H1 (cell line): ENCODE results near the gene DEFB118. TPM values are rescaled to one million over a fixed set of nuclear protein-coding genes. Genes with fewer than 3 reads are reported as not detected.

Source experiments
- CTCF ChIA-PET: fragments of 300-600 bp; sonication (Branson Sonifier 250); formaldehyde crosslinking; loops from one replicate; lab custom pipeline; 2021; ENCODE audit not compliant: partially characterized antibody; lab: Charles Lee
- POLR2A ChIA-PET: fragments of 300-600 bp; sonication (Branson Sonifier 250); formaldehyde crosslinking; loops from one replicate; lab custom pipeline; 2021; ENCODE audit warnings: inconsistent platforms; ENCODE audit not compliant: partially characterized antibody; lab: Charles Lee
- DNase-seq, 2 experiments: peaks; one replicate each; pipeline versions ENCODE4 v3.0.0 to v3.0.0-alpha.2; 2010 to 2022; ENCODE audit warnings: low spot score in 2 of 2, low read depth in 1 of 2, mixed read lengths in 1 of 2
- FAIRE-seq: peaks from 2 replicates; lab custom pipeline; 2011; peaks lifted over from hg19 to GRCh38; lab: Jason Lieb, UNC
- H2AFZ ChIP-seq: 2 replicates; pipeline ENCODE4 v1.8.1; 2012; ENCODE audit warnings: low read length, inconsistent platforms
- H2AK5ac ChIP-seq: 2 replicates; pipeline ENCODE4 v1.6.1; 2013; ENCODE audit warnings: low read depth, low read length
- H2BK120ac ChIP-seq: replicated peaks from 2 replicates; pipeline ENCODE3; 2013; ENCODE audit warnings: low read depth, low read length, inconsistent platforms
- H2BK12ac ChIP-seq: 2 replicates; pipeline ENCODE4 v1.6.1; 2013; ENCODE audit warnings: low read depth, low read length
- H2BK15ac ChIP-seq: 2 replicates; pipeline ENCODE4 v1.6.1; 2013; ENCODE audit warnings: low read length
- H2BK20ac ChIP-seq: 2 replicates; pipeline ENCODE4 v1.6.1; 2013; ENCODE audit warnings: low read length
- H2BK5ac ChIP-seq: 2 replicates; pipeline ENCODE4 v1.6.1; 2013; ENCODE audit warnings: low read depth, low read length
- H3K14ac ChIP-seq: 2 replicates; pipeline ENCODE4 v1.6.1; 2013; ENCODE audit warnings: inconsistent platforms; ENCODE audit not compliant: insufficient read length
- H3K18ac ChIP-seq: 2 replicates; pipeline ENCODE4 v1.6.1; 2013; ENCODE audit warnings: low read length; ENCODE audit errors: extremely low read depth
- H3K23ac ChIP-seq: 2 replicates; pipeline ENCODE4 v1.6.1; 2013; ENCODE audit warnings: inconsistent platforms; ENCODE audit not compliant: insufficient read length
- H3K23me2 ChIP-seq: 2 replicates; pipeline ENCODE4 v1.6.1; 2013; ENCODE audit warnings: low read depth, low read length
- H3K27ac ChIP-seq: 2 replicates; pipeline ENCODE4 v1.6.1; 2011; ENCODE audit warnings: low read depth, low read length, inconsistent platforms
- H3K27me3 ChIP-seq, 4 experiments: replicated peaks in 1 of 4; 1 replicate in 1 of 4; 2 replicates in 3 of 4; pipeline versions ENCODE4 v1.6.1 to v1.8.1; 2011 to 2013; ENCODE audit warnings: low read length in 3 of 4, mild to moderate bottlenecking in 3 of 4, inconsistent platforms in 2 of 4, mixed read lengths in 2 of 4, moderate library complexity in 1 of 4; ENCODE audit not compliant: control insufficient read depth in 3 of 4, insufficient read depth in 3 of 4; ENCODE audit errors: extremely low read depth in 1 of 4
- H3K36me3 ChIP-seq, 4 experiments: 2 replicates each; pipeline versions ENCODE4 v1.6.1 to v1.8.1; 2011 to 2013; ENCODE audit warnings: mild to moderate bottlenecking in 4 of 4, low read length in 3 of 4, moderate library complexity in 2 of 4, control low read depth in 1 of 4, inconsistent platforms in 1 of 4; ENCODE audit not compliant: insufficient read depth in 4 of 4, control insufficient read depth in 2 of 4
- H3K4ac ChIP-seq: replicated peaks from 2 replicates; pipeline ENCODE3; 2013; ENCODE audit warnings: low read length, low read depth, mixed read lengths, inconsistent platforms; ENCODE audit not compliant: insufficient read length
- H3K4me1 ChIP-seq, 4 experiments: replicated peaks in 1 of 4; 1 replicate in 1 of 4; 2 replicates in 3 of 4; pipeline versions ENCODE4 v1.6.1 to v1.8.1; 2011 to 2013; ENCODE audit warnings: low read length in 3 of 4, inconsistent platforms in 2 of 4, mixed read lengths in 1 of 4; ENCODE audit not compliant: insufficient read depth in 4 of 4, control insufficient read depth in 3 of 4
- H3K4me2 ChIP-seq, 2 experiments: 2 replicates each; pipeline versions ENCODE4 v1.6.1 to v1.8.1; 2011 to 2013; ENCODE audit warnings: low read depth in 2 of 2, low read length in 2 of 2, control low read depth in 1 of 2, inconsistent platforms in 1 of 2, mild to moderate bottlenecking in 1 of 2; ENCODE audit not compliant: insufficient read depth in 1 of 2
- H3K4me3 ChIP-seq, 4 experiments: fragments of 200-600, 300-600 bp in 1 of 4; sonication (generic), shearing (Covaris generic), sonication (Bioruptor Twin) in 1 of 4; 2 replicates each; pipeline versions ENCODE4 v1.5.1 to v1.8.1; 2011 to 2016; ENCODE audit warnings: low read length in 4 of 4, low read depth in 3 of 4, control low read depth in 2 of 4, inconsistent platforms in 2 of 4, mild to moderate bottlenecking in 2 of 4, mixed read lengths in 1 of 4, moderate library complexity in 1 of 4; ENCODE audit not compliant: insufficient read depth in 2 of 4; ENCODE audit errors: extremely low read depth in 1 of 4
- H3K56ac ChIP-seq: replicated peaks from 2 replicates; pipeline ENCODE3; 2013; ENCODE audit warnings: low read depth, mild to moderate bottlenecking, mixed read lengths, low read length, inconsistent platforms; ENCODE audit not compliant: insufficient read length
- H3K79me1 ChIP-seq: 2 replicates; pipeline ENCODE4 v1.6.1; 2013; ENCODE audit warnings: low read depth, low read length, control low read depth
- H3K79me2 ChIP-seq, 2 experiments: 2 replicates each; pipeline versions ENCODE4 v1.6.1 to v1.8.1; 2012 to 2013; ENCODE audit warnings: low read length in 2 of 2, mild to moderate bottlenecking in 2 of 2, inconsistent platforms in 1 of 2; ENCODE audit not compliant: insufficient read depth in 2 of 2, control insufficient read depth in 1 of 2
- H3K9ac ChIP-seq, 4 experiments: replicated peaks in 1 of 4; 1 replicate in 1 of 4; 2 replicates in 3 of 4; pipeline versions ENCODE4 v1.6.1 to v1.8.1; 2011 to 2013; ENCODE audit warnings: low read depth in 3 of 4, low read length in 3 of 4, control low read depth in 2 of 4, mild to moderate bottlenecking in 2 of 4, moderate library complexity in 2 of 4, inconsistent platforms in 1 of 4; ENCODE audit errors: extremely low read depth in 1 of 4
- H3K9me3 ChIP-seq, 2 experiments: 2 replicates each; pipeline versions ENCODE4 v1.6.1 to v1.8.1; 2012 to 2013; ENCODE audit warnings: mild to moderate bottlenecking in 2 of 2, moderate library complexity in 2 of 2, control low read depth in 1 of 2, inconsistent platforms in 1 of 2, low read depth in 1 of 2, low read length in 1 of 2, mixed read lengths in 1 of 2; ENCODE audit not compliant: insufficient read depth in 2 of 2
- H4K20me1 ChIP-seq, 2 experiments: replicated peaks in 1 of 2; 2 replicates each; pipeline versions ENCODE3 to v1.8.1; 2011 to 2013; ENCODE audit warnings: inconsistent platforms in 2 of 2, low read length in 2 of 2, mild to moderate bottlenecking in 1 of 2; ENCODE audit not compliant: insufficient read depth in 2 of 2, control insufficient read depth in 1 of 2
- H4K5ac ChIP-seq: 2 replicates; pipeline ENCODE4 v1.6.1; 2013; ENCODE audit warnings: low read length, low read depth, mixed read lengths, inconsistent platforms; ENCODE audit not compliant: insufficient read length
- H4K8ac ChIP-seq: 2 replicates; pipeline ENCODE4 v1.8.0; 2013; ENCODE audit warnings: mild to moderate bottlenecking, moderate library complexity, low read length, inconsistent platforms; ENCODE audit not compliant: insufficient read depth; ENCODE audit errors: extremely low read depth
- H4K91ac ChIP-seq: replicated peaks from 2 replicates; pipeline ENCODE3; 2013; ENCODE audit warnings: low read length, mixed read lengths, inconsistent platforms; ENCODE audit not compliant: insufficient read length
- BACH1 ChIP-seq: IDR thresholded peaks from 2 replicates; pipeline ENCODE4 v1.6.1; 2012; ENCODE audit warnings: low read length, improper control_type of control experiment
- CBX5 ChIP-seq: fragments of 300-800, 300-1000 bp; sonication (generic); IDR thresholded peaks from 2 replicates; pipeline ENCODE4 v1.7.1; 2016; ENCODE audit warnings: antibody characterized with exemption, low read length, low read depth
- CBX8 ChIP-seq: fragments of 300-800, 300-1000 bp; sonication (generic); IDR thresholded peaks from 2 replicates; pipeline ENCODE4 v1.7.1; 2016; ENCODE audit warnings: low read depth, low read length, borderline replicate concordance
- CEBPB ChIP-seq: IDR thresholded peaks from 2 replicates; pipeline ENCODE4 v1.6.1; 2012; ENCODE audit warnings: low read depth, low read length
- CHD2 ChIP-seq: IDR thresholded peaks from 2 replicates; pipeline ENCODE4 v1.6.1; 2012; ENCODE audit warnings: low read length, improper control_type of control experiment
- CREB1 ChIP-seq: IDR thresholded peaks from 2 replicates; pipeline ENCODE4 v1.6.1; 2012; ENCODE audit warnings: inconsistent platforms
- FOSL1 ChIP-seq: IDR thresholded peaks from 2 replicates; pipeline ENCODE4 v1.6.1; 2011; ENCODE audit warnings: mild to moderate bottlenecking, low read depth, low read length, moderate library complexity; ENCODE audit not compliant: insufficient read depth
- RFX5 ChIP-seq: IDR thresholded peaks from 2 replicates; pipeline ENCODE4 v1.6.1; 2011; ENCODE audit warnings: low read depth, low read length, improper control_type of control experiment, borderline replicate concordance
- SIRT6 ChIP-seq: IDR thresholded peaks from one replicate; pipeline ENCODE4 v1.7.1; 2012; ENCODE audit warnings: low read length, inconsistent platforms
- SUZ12 ChIP-seq: fragments of 200-600 bp; sonication (generic); IDR thresholded peaks from 2 replicates; pipeline ENCODE4 v1.6.1; 2012; ENCODE audit warnings: mild to moderate bottlenecking, inconsistent platforms, low read length, moderate library complexity, mixed read lengths
- ZNF274 ChIP-seq: IDR thresholded peaks from 2 replicates; pipeline ENCODE4 v1.7.0; 2012; ENCODE audit warnings: low read length, borderline replicate concordance; ENCODE audit errors: extremely low read depth
- WGBS, 2 experiments: shearing (Covaris generic) in 1 of 2; methylation state at CpG; one replicate each; pipeline versions ENCODE4 v1.1.6 to v1.1.7; 2013 to 2015; ENCODE audit warnings: low lambda C conversion rate in 2 of 2, mixed read lengths in 2 of 2, inconsistent platforms in 1 of 2, low coverage in 1 of 2, missing lambda C conversion rate in 1 of 2; ENCODE audit not compliant: insufficient replicate concordance in 2 of 2, insufficient coverage in 1 of 2, insufficient read length in 1 of 2; ENCODE audit errors: extremely low coverage in 1 of 2, missing lambda C conversion rate in 1 of 2; 5-methylcytosine and 5-hydroxymethylcytosine counted together
- polyA plus RNA-seq, 7 experiments: library from polyadenylated mRNA; depleted of rRNA in 3 of 7; stranded (reverse) in 5 of 7; unstranded in 2 of 7; fragments of >200 nt in 5 of 7; fragments of 200-250 nt in 2 of 7; gene quantifications; 1 replicate in 5 of 7; 2 replicates in 1 of 7; 4 replicates in 1 of 7; pipeline versions ENCODE4 v1.2.1 to v1.2.3, GENCODE V29; 2011 to 2013; ENCODE audit warnings: missing spikeins in 2 of 7, mixed read lengths in 2 of 7
- total RNA-seq: library from RNA; stranded (reverse); fragmentation: NEBNext Ultra II Directional; extraction: Animal tissue kit (Norgen Biotek cat#: 25700); gene quantifications from 2 replicates; pipeline ENCODE4 v1.2.1, GENCODE V29; 2021
- TF ChIP-seq, protein P1 (sequence below): IDR thresholded peaks from 2 replicates; pipeline ENCODE4 v1.6.1; 2012; ENCODE audit warnings: inconsistent platforms
- TF ChIP-seq, protein P2 (sequence below): IDR thresholded peaks from 2 replicates; pipeline ENCODE4 v1.6.1; 2011; ENCODE audit warnings: low read depth, mild to moderate bottlenecking, low read length; ENCODE audit not compliant: insufficient read depth
- TF ChIP-seq, protein P3 (sequence below): IDR thresholded peaks from 2 replicates; pipeline ENCODE4 v1.6.1; 2011; ENCODE audit warnings: low read length, improper control_type of control experiment

The DEFB118 gene
- total and polyA plus RNA-seq, 2 of the 8 experiments (the other 6 are each of a cell fraction or from before 2014, with no cell fraction given) = not detected

DNA sequence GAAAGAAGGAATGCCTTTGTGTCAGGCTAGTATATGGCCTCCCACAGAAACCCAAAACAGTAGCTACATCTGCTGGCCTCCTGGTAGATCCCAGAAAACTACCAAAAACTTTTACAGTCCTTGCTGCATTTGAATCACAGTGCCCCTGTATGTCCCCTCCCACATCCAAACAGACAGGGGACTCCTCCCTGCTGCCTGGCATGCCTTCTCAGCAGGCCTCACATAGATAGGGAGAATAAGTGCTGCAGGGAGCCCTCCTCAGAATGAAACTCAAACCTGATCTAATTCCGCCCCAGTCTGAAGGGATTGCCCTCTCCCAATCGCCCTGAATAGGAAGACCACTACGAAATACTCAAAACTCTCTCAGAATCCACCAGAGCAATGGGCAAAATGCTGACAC is 45.9 kb upstream of the DEFB118 start:
- DNase-seq = no peak
- no peak overlapping the region for H2BK5ac ChIP-seq
- H4K8ac ChIP-seq = no peak overlapping the region; the same call in 1 of the 2 replicates
- H3K4me1 ChIP-seq = no peaks in the 10 kb centered on the region
- H3K79me2 ChIP-seq = no peaks in the 10 kb centered on the region
- H3K23ac ChIP-seq = no peak overlapping the region
- no peaks in the 10 kb centered on the region for H3K36me3 ChIP-seq
- CTCF ChIA-PET = no interaction called here
- H4K20me1 ChIP-seq = no peaks in the 10 kb centered on the region
- no peak overlapping the region for H3K9ac ChIP-seq
- no peaks in the 10 kb centered on the region; a peak in 1 of 7 replicates for H3K27me3 ChIP-seq
- H3K56ac ChIP-seq = no peak overlapping the region
- H3K18ac ChIP-seq = no peak overlapping the region
- H3K4ac ChIP-seq = no peak overlapping the region
- H2BK120ac ChIP-seq = no peak overlapping the region
- peaks cover 53 to 76% of the 10 kb centered on the region in 2 experiments for H3K9me3 ChIP-seq
- no peak overlapping the region for H2BK15ac ChIP-seq
- no peaks in the 10 kb centered on the region for H3K79me1 ChIP-seq
- H2AFZ ChIP-seq = no peak overlapping the region
- WGBS, 2 experiments = 66% methylated on average over 3 of the region's 3 CpGs; no CpG with 5 or more reads in 1 of the 2 experiments
- no peak overlapping the region for H4K91ac ChIP-seq
- no peak overlapping the region for H4K5ac ChIP-seq
- H3K23me2 ChIP-seq = peaks cover 2% of the 10 kb centered on the region; the same call in 1 of the 2 replicates
- no peak overlapping the region for H2BK12ac ChIP-seq
- no peak overlapping the region for H2BK20ac ChIP-seq
- no peak overlapping the region for H3K14ac ChIP-seq
- POLR2A ChIA-PET = no interaction called here
- H3K4me2 ChIP-seq = no peak overlapping the region
- H3K27ac ChIP-seq = no peak overlapping the region
- no peak overlapping the region for H2AK5ac ChIP-seq
- H3K4me3 ChIP-seq = no peak overlapping the region
- no peak for FAIRE-seq
- TF ChIP-seq FOSL1 = no peak
- TF ChIP-seq CREB1 = no peak
- TF ChIP-seq SUZ12 = no peak
- TF ChIP-seq CEBPB = no peak
- no peak for TF ChIP-seq CBX5
- TF ChIP-seq, protein P1, sequence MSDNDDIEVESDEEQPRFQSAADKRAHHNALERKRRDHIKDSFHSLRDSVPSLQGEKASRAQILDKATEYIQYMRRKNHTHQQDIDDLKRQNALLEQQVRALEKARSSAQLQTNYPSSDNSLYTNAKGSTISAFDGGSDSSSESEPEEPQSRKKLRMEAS = no peak
- TF ChIP-seq SIRT6 = no peak
- TF ChIP-seq ZNF274 = no peak
- no peak for TF ChIP-seq RFX5
- TF ChIP-seq, protein P2, sequence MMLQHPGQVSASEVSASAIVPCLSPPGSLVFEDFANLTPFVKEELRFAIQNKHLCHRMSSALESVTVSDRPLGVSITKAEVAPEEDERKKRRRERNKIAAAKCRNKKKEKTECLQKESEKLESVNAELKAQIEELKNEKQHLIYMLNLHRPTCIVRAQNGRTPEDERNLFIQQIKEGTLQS = no peak
- no peak for TF ChIP-seq BACH1
- TF ChIP-seq CHD2 = no peak
- TF ChIP-seq, protein P3, sequence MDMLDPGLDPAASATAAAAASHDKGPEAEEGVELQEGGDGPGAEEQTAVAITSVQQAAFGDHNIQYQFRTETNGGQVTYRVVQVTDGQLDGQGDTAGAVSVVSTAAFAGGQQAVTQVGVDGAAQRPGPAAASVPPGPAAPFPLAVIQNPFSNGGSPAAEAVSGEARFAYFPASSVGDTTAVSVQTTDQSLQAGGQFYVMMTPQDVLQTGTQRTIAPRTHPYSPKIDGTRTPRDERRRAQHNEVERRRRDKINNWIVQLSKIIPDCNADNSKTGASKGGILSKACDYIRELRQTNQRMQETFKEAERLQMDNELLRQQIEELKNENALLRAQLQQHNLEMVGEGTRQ = no peak
- TF ChIP-seq CBX8 = no peak
